Subcutaneous adipose tissue (tissue), 4 donors: Measurements from ENCODE around the gene HGFAC. TPM values are rescaled to one million over a fixed set of nuclear protein-coding genes. Genes with fewer than 3 reads are reported as not detected.

Experiments used
- total RNA-seq, 4 donors: library from RNA; depleted of rRNA; stranded (reverse); fragments of >200 nt; gene quantifications; one replicate each; pipeline ENCODE4 v1.1.0, GENCODE V29; 2016
- TF ChIP-seq, protein P1 (sequence below): fragments of 450-650 bp; IDR thresholded peaks from one replicate; pipeline ENCODE4 v1.5.1; 2016; ENCODE audit warnings: low read depth, mild to moderate bottlenecking, control low read depth, antibody characterized with exemption, moderate library complexity

The HGFAC gene
- total RNA-seq, 4 donors from 2014 or later = not detected

DNA sequence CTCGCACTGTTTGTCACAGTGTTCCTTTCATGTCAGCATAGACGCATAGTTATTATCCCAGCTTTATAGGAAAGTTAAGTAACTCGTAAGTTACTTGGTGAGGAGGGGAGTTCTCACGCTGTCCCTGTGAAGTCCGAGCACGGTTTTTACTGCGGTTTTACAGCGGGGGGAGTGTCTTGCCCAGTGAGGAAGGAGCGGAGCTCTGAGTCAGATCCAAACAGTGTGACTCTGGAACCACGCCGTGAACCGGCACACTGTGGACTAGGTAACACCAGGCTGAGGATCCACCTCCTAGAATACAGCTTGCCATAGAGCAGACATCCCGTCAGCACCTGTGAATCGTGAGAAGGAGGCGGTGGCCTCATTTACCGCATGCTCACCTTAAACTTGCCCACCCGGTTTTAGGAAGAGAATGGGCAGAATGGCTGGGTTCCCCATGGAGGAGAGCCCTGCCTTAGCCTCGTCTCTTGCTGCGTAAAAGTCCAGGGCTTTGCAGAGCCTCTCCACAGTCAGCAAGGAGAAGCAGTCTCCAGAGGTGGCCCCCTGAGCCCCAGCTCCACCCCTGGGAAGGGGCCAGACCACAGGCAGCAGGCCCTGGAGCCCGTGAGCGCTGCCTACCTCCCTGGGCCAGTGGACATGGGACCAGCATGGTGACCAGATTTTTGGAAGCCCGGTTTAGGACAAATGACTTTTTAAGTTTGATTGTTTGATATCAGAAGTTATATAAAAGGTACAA is 40.2 kb upstream of the HGFAC start:
- TF ChIP-seq, protein P1, sequence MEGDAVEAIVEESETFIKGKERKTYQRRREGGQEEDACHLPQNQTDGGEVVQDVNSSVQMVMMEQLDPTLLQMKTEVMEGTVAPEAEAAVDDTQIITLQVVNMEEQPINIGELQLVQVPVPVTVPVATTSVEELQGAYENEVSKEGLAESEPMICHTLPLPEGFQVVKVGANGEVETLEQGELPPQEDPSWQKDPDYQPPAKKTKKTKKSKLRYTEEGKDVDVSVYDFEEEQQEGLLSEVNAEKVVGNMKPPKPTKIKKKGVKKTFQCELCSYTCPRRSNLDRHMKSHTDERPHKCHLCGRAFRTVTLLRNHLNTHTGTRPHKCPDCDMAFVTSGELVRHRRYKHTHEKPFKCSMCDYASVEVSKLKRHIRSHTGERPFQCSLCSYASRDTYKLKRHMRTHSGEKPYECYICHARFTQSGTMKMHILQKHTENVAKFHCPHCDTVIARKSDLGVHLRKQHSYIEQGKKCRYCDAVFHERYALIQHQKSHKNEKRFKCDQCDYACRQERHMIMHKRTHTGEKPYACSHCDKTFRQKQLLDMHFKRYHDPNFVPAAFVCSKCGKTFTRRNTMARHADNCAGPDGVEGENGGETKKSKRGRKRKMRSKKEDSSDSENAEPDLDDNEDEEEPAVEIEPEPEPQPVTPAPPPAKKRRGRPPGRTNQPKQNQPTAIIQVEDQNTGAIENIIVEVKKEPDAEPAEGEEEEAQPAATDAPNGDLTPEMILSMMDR = no peak

DNA sequence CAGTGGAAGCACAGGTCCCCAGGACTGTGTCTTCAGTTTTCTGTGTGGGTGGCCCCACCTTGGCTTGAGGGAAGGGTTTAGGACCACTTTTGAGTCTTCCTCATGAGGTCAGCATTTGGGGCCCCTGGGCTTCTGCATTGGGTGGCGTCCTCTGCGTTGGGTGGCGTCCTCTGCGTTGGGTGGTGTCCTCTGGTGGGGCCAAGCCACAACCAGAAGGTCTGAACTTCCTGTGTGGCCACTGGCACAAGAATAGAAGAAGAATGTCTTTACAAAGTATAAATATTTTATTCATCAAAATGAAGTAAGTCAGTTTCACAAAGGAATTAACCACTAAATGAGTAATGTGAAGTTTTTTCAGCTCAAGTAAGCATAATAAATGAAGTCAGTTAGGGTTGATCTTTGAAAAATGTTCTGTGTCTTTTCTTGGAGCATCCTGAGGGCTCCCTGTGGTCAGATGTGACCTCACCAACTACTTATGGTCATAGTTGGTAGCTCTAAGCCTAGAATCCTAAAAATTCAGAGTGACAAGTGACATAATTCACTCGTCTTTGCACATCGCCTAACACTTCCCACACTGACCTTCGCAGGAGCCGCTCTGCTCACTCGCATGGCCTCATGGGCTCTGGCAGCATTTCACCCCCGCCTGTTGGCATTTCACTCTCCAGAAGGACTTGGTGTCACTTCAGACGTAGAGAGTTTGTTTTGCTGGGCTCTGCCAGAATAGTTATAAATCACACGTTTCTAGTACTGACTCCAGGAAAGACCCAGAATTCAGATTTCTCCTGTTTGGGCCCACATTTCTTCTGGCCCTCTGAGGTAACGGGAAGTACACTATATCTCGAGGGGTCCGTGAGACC is 39.0 kb upstream of the HGFAC start:
- TF ChIP-seq, protein P1 = no peak

DNA sequence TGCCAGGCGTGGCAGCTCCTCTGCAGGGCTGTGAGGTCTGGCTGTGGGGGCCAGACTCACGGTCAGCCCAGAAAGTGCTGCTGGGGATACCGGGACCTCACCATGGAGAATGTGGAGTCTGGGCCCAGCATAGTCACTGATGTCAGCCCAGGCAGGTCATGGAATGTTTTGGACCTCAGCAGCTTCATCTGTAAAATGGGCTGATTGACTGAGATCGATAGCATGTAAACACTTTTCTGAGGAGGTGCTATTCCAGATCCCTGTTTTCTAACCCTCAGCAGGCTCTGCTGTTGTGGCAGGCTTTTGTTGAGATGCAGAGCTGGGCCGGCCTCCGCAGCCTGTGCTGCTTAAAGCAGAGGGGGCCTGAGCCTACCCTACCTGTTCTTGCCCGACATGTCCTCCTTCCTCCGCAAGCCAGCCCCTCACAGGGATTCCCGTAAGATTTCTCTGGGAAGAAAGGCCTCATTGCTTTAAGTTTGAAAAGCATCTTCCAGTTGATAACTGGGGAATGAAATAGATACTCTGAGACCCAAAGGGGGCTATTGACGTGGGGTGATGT is 38.3 kb upstream of the HGFAC start:
- TF ChIP-seq, protein P1 = no peak

DNA sequence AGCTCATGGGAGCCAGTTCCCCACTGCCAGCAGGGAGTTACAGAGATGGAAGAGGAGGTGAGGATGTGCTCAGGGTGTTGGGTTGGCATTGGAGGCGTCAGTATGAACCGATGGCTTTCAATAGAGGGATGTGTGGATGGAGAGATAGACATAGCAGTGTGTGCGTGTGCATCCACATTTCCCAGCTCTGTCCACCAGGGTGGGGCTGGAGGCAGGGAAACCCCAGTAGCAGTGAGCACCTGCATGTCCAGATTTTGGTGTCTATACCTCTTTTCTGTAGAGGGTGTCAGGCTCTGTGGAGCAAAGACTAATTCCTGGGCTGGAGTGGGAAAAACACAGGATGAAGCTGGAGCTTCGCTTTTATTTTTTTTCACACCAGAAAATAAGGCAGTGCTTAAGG is 37.2 kb upstream of the HGFAC start:
- TF ChIP-seq, protein P1 = no peak

DNA sequence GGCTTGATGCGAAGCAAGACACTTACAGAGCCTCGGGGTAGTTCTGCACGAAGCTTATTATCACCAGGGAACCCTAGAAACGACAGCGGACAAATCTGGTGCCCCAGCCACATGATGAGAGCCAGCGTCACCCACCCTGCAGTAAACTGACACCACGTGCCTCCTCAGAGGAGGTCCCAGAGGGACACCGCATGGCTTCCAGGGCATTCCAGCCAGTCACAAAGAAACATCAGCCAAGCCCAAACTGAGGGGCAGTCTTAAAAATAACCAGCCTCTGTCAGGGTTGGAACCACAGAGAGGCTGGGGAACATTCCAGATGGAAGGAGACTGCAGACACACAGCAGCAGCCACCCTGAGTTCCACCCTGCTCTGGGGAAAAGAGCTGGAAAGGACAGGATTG is 36.6 kb upstream of the HGFAC start:
- TF ChIP-seq, protein P1 = no peak

DNA sequence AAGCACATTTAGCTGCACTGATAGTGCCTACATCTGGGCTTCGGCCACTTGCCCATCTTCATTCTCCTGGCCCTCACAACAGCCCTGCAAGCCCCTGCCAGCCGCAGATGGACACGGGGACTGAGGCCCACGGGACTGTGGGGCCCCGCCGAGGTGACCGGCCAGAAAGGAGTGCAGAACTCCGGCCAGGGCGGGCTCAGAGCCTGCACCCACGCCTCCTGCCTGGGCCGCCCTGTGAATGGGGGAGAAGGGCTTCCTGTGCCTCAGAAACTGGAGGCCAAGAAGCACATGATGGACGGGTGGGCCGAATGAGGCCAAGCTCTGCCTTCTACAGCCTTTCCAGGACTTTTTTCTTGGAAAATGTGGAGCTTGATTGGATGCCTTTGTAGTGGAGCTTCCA is 35.7 kb upstream of the HGFAC start:
- TF ChIP-seq, protein P1 = no peak

DNA sequence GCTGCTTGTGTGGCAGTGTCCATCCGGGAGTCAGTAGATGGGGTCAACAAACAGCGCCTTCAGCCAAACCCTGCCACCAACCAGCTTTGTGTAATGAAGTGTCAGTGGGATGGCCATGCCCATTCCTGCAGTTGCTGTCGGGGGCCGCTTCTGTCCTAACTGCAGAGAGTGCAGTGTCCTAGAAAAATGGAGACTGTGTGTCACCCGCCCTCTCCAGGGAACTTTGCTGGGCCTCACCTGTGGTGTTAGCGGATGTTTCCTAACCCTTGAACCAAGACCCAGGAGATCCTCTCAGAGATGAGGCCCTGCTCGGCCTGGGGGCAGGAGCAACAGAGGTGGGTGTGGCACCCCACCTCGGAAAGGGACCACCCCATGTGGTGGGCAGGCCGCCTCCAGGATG is 35.3 kb upstream of the HGFAC start:
- TF ChIP-seq, protein P1 = no peak
